ENCODE results near the gene RNASEH2C. TPM values are rescaled to one million over a fixed set of nuclear protein-coding genes. Genes with fewer than 3 reads are reported as not detected.
"Not testable (repeated sequence)": the region's sequence is repeated elsewhere in the genome, so short reads cannot be mapped to it uniquely, and the experiment has no call there.

Gene RNASEH2C
- total RNA-seq, 2 donors from 2014 or later = 138 to 185 TPM

DNA sequence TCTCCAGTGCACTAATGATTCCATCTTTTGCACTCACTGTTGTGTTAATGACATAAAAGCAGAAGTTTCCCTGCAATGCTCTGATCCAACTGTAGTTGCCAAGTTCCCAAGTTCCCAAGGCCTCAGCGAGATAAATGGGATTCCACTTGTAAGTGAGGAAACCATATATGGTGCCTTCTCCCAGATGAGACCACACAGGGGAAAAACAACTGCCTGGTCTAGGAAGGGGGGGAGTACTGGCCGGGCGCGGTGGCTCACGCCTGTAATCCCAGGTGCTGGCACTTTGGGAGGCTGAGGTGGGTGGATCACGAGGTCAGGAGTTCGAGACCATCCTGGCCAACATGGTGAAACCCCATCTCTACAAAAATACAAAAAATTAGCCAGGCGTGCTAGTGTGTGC, 34.6 kb downstream of the RNASEH2C start:
- ATAC-seq (ENCODE audit: insufficient number of reproducible peaks, low FRiP score, low read depth) (no peak), DNase-seq (ENCODE audit: low spot score) (no peak)
- H3K4me1 ChIP-seq (ENCODE audit: control insufficient read depth in 1 of 2, low read depth in 2 of 2) = no peaks in the 10 kb centered on the region
- H3K36me3 ChIP-seq = no peaks in the 10 kb centered on the region
- no peak overlapping the region for H3K27ac ChIP-seq
- no peaks in the 10 kb centered on the region for H3K27me3 ChIP-seq (replicated peaks; ENCODE audit: insufficient read depth)
- TF ChIP-seq, protein P1, sequence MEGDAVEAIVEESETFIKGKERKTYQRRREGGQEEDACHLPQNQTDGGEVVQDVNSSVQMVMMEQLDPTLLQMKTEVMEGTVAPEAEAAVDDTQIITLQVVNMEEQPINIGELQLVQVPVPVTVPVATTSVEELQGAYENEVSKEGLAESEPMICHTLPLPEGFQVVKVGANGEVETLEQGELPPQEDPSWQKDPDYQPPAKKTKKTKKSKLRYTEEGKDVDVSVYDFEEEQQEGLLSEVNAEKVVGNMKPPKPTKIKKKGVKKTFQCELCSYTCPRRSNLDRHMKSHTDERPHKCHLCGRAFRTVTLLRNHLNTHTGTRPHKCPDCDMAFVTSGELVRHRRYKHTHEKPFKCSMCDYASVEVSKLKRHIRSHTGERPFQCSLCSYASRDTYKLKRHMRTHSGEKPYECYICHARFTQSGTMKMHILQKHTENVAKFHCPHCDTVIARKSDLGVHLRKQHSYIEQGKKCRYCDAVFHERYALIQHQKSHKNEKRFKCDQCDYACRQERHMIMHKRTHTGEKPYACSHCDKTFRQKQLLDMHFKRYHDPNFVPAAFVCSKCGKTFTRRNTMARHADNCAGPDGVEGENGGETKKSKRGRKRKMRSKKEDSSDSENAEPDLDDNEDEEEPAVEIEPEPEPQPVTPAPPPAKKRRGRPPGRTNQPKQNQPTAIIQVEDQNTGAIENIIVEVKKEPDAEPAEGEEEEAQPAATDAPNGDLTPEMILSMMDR (IDR thresholded peaks at IDR 0.05) = no peak
- H3K4me3 ChIP-seq = no peak overlapping the region
- no peaks in the 10 kb centered on the region for H3K9me3 ChIP-seq

DNA sequence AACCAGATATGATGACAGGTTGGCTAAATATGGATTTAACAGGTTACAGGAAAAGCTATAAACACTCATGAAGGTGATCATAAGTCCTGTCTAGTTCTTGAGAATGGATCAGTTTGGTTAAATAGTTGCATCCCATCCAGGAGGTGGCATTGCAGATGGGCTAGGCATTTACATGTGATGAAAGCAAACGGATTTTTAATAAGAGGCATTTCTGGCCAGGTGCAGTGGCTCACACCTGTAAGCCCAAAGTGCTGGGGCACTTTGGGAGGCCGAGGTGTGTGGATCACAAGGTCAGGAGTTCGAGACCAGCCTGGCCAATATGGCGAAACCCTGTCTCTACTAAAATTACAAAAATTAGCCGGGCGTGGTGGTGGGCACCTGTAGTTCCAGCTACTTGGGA, 37.1 kb downstream of the RNASEH2C start:
- not testable (repeated sequence) for ATAC-seq (ENCODE audit: insufficient number of reproducible peaks, low FRiP score, low read depth); H3K4me3 ChIP-seq; H3K27me3 ChIP-seq (replicated peaks; ENCODE audit: insufficient read depth)

DNA sequence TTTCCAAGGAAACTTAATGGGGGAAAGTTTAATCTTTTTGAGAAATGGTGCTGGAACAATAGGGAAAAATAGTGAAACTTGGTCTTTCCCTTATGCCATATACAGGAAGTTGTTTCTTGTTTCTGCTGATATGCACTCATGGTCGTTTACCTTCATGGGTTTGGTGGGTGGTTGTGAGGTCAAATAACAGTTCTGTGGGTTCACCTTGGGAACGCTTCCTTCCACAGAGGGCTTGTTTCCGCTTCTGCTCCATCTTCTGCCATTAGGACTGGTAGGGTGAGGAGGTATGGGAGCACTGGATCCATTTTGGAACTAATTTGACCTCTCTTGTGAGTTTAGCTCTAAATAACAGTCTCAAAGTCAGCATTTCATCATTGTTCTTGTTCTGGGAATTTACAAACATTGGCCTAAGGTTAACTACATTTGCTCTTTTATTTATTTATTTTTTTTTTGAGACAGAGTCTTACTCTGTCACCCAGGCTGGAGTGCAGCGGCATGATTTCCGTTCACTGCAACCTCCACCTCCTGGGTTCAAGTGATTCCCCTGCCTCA, 40.3 kb downstream of the RNASEH2C start:
- no peak for DNase-seq (ENCODE audit: low spot score)
- Histone ChIP-seq H3K36me3 (no peaks in the 10 kb centered on the region), H3K9me3 (no peaks in the 10 kb centered on the region), H3K4me1 (ENCODE audit: control insufficient read depth in 1 of 2, low read depth in 2 of 2) (no peaks in the 10 kb centered on the region), H3K27me3 (replicated peaks; ENCODE audit: insufficient read depth) (no peaks in the 10 kb centered on the region), H3K27ac (no peak overlapping the region), H3K4me3 (no peak overlapping the region)
- TF ChIP-seq, protein P1 (IDR thresholded peaks at IDR 0.05) = no peak
- no peak for ATAC-seq (ENCODE audit: insufficient number of reproducible peaks, low FRiP score, low read depth)

More for the DNA sequence above, 37.1 kb downstream of the RNASEH2C start:
- H3K9me3 ChIP-seq; H3K4me1 ChIP-seq (ENCODE audit: control insufficient read depth in 1 of 2, low read depth in 2 of 2); DNase-seq (ENCODE audit: low spot score); H3K36me3 ChIP-seq; H3K27ac ChIP-seq: not testable (repeated sequence)

DNA sequence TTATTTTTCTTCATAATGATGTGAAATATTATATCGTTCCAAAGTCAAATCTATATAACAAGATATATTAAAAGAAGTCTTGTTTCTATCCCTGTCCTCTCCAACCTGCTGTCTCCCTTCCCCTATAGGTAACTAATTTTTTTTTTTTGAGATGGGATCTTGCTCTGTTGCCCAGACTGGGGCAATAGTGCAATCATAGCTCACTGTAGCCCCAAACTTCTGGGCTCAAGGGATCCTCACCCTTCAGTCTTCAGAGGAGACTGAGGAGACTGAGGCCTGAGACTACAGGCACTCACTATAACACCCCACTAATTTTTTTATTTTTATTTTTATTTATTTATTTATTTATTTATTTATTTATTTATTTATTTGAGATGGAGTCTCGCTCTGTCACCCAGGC, 47.6 kb downstream of the RNASEH2C start:
- ATAC-seq (ENCODE audit: insufficient number of reproducible peaks, low FRiP score, low read depth) = no peak
- no peaks in the 10 kb centered on the region for H3K27me3 ChIP-seq (replicated peaks; ENCODE audit: insufficient read depth)
- no peaks in the 10 kb centered on the region for H3K36me3 ChIP-seq
- H3K4me1 ChIP-seq (ENCODE audit: control insufficient read depth in 1 of 2, low read depth in 2 of 2) = no peaks in the 10 kb centered on the region
- DNase-seq (ENCODE audit: low spot score) = no peak
- H3K4me3 ChIP-seq = no peak overlapping the region
- TF ChIP-seq, protein P1 (IDR thresholded peaks at IDR 0.05) = no peak
- H3K27ac ChIP-seq = no peak overlapping the region
- no peaks in the 10 kb centered on the region for H3K9me3 ChIP-seq

DNA sequence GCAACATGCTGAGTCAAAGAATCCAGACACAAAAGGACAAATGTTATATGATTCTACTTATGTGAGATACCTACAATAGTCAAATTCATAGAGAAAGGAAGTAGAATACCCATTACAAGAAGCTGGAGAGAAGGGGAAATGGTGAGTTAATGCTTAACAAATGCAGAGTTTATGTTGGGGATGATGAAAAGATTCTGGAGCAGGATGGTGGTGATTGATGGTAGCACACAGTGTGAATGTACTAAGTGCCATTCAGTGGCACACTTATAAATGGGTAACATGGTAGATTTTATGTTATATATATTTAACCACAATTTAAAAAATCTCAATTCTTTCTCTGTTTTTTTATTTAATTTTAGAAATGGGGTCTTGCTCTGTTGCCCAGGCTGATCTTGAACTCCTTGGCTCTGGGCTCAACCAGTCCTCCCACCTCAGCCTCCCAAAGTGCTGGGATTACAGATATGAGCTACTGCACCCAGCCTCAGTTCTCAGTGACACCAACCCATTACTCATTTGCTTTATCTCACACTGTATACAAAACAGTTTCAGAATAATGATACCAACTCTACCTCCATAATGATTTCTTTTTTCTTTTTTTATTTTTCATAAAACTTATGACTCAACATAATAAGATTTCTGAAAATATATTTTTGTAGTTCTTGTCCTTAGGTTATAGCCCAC, 48.3 kb downstream of the RNASEH2C start:
- no peak for ATAC-seq (ENCODE audit: insufficient number of reproducible peaks, low FRiP score, low read depth)
- TF ChIP-seq, protein P1 (IDR thresholded peaks at IDR 0.05) = no peak
- Histone ChIP-seq H3K4me3 (no peak overlapping the region), H3K36me3 (no peaks in the 10 kb centered on the region), H3K27me3 (replicated peaks; ENCODE audit: insufficient read depth) (no peaks in the 10 kb centered on the region), H3K9me3 (no peaks in the 10 kb centered on the region), H3K27ac (no peak overlapping the region), H3K4me1 (ENCODE audit: control insufficient read depth in 1 of 2, low read depth in 2 of 2) (no peaks in the 10 kb centered on the region)
- DNase-seq (ENCODE audit: low spot score) = no peak

Other genes starting within 250 kb of the RNASEH2C start
- over 10,000 TPM; 20,776 to 38,952 TPM for gene MALAT1, start 221.8 kb downstream of the RNASEH2C start, total RNA-seq
- 100 to 1,000 TPM in 1 of 2 donors, 10 to 100 TPM in 1; 96.8 to 106 TPM for gene SCYL1, start 195.7 kb downstream of the RNASEH2C start, total RNA-seq
- gene LTBP3, start 162.4 kb downstream of the RNASEH2C start, total RNA-seq = 100 to 1,000 TPM; 492 to 512 TPM
- 10 to 100 TPM; 38.4 to 51.7 TPM for gene ZNRD2, start 150.3 kb downstream of the RNASEH2C start, total RNA-seq
- 100 to 1,000 TPM in 1 of 2 donors, 10 to 100 TPM in 1; 53.3 to 127 TPM for gene FAM89B, start 148.3 kb downstream of the RNASEH2C start, total RNA-seq
- 100 to 1,000 TPM; 286 to 395 TPM for gene EHBP1L1, start 144.7 kb downstream of the RNASEH2C start, total RNA-seq
- gene KCNK7, start 125.0 kb downstream of the RNASEH2C start, total RNA-seq = under 1 TPM in 1 of 2 donors, not detected in 1; 0.95 TPM
- gene MAP3K11, start 106.6 kb downstream of the RNASEH2C start, total RNA-seq = 10 to 100 TPM; 48.3 to 62.8 TPM
- gene PCNX3, start 105.0 kb downstream of the RNASEH2C start, total RNA-seq = 10 to 100 TPM; 37.5 to 39.5 TPM
- gene SIPA1, start 82.7 kb downstream of the RNASEH2C start, total RNA-seq = 10 to 100 TPM; 47.9 to 69.8 TPM
- 10 to 100 TPM; 81.5 to 84.4 TPM for gene RELA, start 57.9 kb downstream of the RNASEH2C start, total RNA-seq
- 10 to 100 TPM; 49.0 to 50.5 TPM for gene KAT5, start 8.5 kb downstream of the RNASEH2C start, total RNA-seq
- 10 to 100 TPM; 26.3 to 38.4 TPM for gene AP5B1, start 60.2 kb upstream of the RNASEH2C start, total RNA-seq
- under 1 TPM in 1 of 2 donors, not detected in 1; 0.27 TPM for gene OVOL1, start 66.3 kb upstream of the RNASEH2C start, total RNA-seq
- gene SNX32, start 113.2 kb upstream of the RNASEH2C start, total RNA-seq = under 1 TPM in 1 of 2 donors, not detected in 1; 0.81 TPM
- gene CFL1, start 137.4 kb upstream of the RNASEH2C start, total RNA-seq = 100 to 1,000 TPM; 565 to 797 TPM
- gene MUS81, start 139.6 kb upstream of the RNASEH2C start, total RNA-seq = 10 to 100 TPM; 51.8 to 62.8 TPM
- 100 to 1,000 TPM; 134 to 219 TPM for gene EFEMP2, start 152.0 kb upstream of the RNASEH2C start, total RNA-seq
- 10 to 100 TPM in 1 of 2 donors, 1 to 10 TPM in 1; 1.6 to 13.7 TPM for gene CTSW, start 159.0 kb upstream of the RNASEH2C start, total RNA-seq
- 100 to 1,000 TPM in 1 of 2 donors, 10 to 100 TPM in 1; 50.4 to 111 TPM for gene FIBP, start 167.7 kb upstream of the RNASEH2C start, total RNA-seq
- gene CCDC85B, start 169.9 kb upstream of the RNASEH2C start, total RNA-seq = 100 to 1,000 TPM in 1 of 2 donors, 10 to 100 TPM in 1; 75.8 to 100 TPM
- 100 to 1,000 TPM in 1 of 2 donors, 10 to 100 TPM in 1; 25.6 to 143 TPM for gene FOSL1, start 179.6 kb upstream of the RNASEH2C start, total RNA-seq
- 10 to 100 TPM; 16.3 to 27.9 TPM for gene C11orf68, start 198.3 kb upstream of the RNASEH2C start, total RNA-seq
- 10 to 100 TPM; 82.5 to 91.2 TPM for gene DRAP1, start 198.6 kb upstream of the RNASEH2C start, total RNA-seq
- gene TSGA10IP, start 224.7 kb upstream of the RNASEH2C start, total RNA-seq = not detected
- 10 to 100 TPM; 32.5 to 38.0 TPM for gene SART1, start 240.9 kb upstream of the RNASEH2C start, total RNA-seq